ENCODE measurements around the gene ZNF165. TPM values are rescaled to one million over a fixed set of nuclear protein-coding genes. Genes with fewer than 3 reads are reported as not detected.
A peak's percentile ranks its signal among the peaks of the same experiment; 100 is the strongest.

The ZNF165 gene
- total RNA-seq, 2 donors from 2014 or later: 2.9 to 4.3 TPM

GRCh38 chr6:28078050-28078449, 2.3 kb upstream of the ZNF165 start:
- TF ChIP-seq CTCF (IDR thresholded peaks at IDR 0.05): no peak
- TF ChIP-seq POLR2A (IDR thresholded peaks at IDR 0.05): no peak
- intact Hi-C loops (cut with DNase I): no loop called here
- ATAC-seq (no peak), DNase-seq (no peak)
- no peaks in the 10 kb centered on the region for H3K36me3 ChIP-seq (replicated peaks in 1 of 2; ENCODE audit: insufficient read depth in 1 of 2, low read depth in 2 of 2)
- H3K27ac ChIP-seq: no peak overlapping the region
- no peak overlapping the region for H3K4me3 ChIP-seq
- H3K4me1 ChIP-seq: peaks cover 25% of the 10 kb centered on the region
- H3K27me3 ChIP-seq: no peaks in the 10 kb centered on the region
- no peaks in the 10 kb centered on the region for H3K9me3 ChIP-seq

GRCh38 chr6:28078836-28079235, 1.5 kb upstream of the ZNF165 start:
- peaks cover 29% of the 10 kb centered on the region for H3K4me1 ChIP-seq
- 87 to 89% methylated on average over 6 of the region's 6 CpGs for WGBS, 2 donors
- H3K36me3 ChIP-seq (replicated peaks in 1 of 2; ENCODE audit: insufficient read depth in 1 of 2, low read depth in 2 of 2): no peaks in the 10 kb centered on the region
- H3K9me3 ChIP-seq: no peaks in the 10 kb centered on the region
- no peaks in the 10 kb centered on the region for H3K27me3 ChIP-seq
- ATAC-seq (no peak), DNase-seq (no peak)
- TF ChIP-seq POLR2A (IDR thresholded peaks at IDR 0.05): no peak
- no peak for TF ChIP-seq CTCF (IDR thresholded peaks at IDR 0.05)
- no peak overlapping the region for H3K4me3 ChIP-seq
- intact Hi-C loops (cut with DNase I): no loop called here
- no peak overlapping the region for H3K27ac ChIP-seq

GRCh38 chr6:28080631-28081485, 490 bp downstream of the ZNF165 start:
- Histone ChIP-seq H3K27me3 (no peaks in the 10 kb centered on the region), H3K9me3 (no peaks in the 10 kb centered on the region), H3K4me3 (peak overlapping the region; percentile 54 to 58), H3K27ac (peak overlapping the region; percentile 84 to 91 (median 88)), H3K4me1 (peaks cover 29% of the 10 kb centered on the region), H3K36me3 (replicated peaks in 1 of 2; ENCODE audit: insufficient read depth in 1 of 2, low read depth in 2 of 2) (peaks cover 0 to 6% of the 10 kb centered on the region in 2 donors)
- DNase-seq: peak; percentile 96 to 98 (median 97)
- 1% methylated on average over 38 to 46 of the region's 46 CpGs for WGBS, 2 donors
- TF ChIP-seq POLR2A (IDR thresholded peaks at IDR 0.05) (peak in 2 of 3 donors; percentile 60 to 69), CTCF (IDR thresholded peaks at IDR 0.05) (peak in 1 of 7 experiments; percentile 5)
- intact Hi-C loops (cut with DNase I): no loop called here
- peak; percentile 97 for ATAC-seq

- Histone ChIP-seq H3K4me3 (peak overlapping the region; percentile 54 to 58), H3K27me3 (no peaks in the 10 kb centered on the region), H3K36me3 (replicated peaks in 1 of 2; ENCODE audit: insufficient read depth in 1 of 2, low read depth in 2 of 2) (peaks cover 0 to 10% of the 10 kb centered on the region in 2 donors), H3K27ac (peak overlapping the region; percentile 84 to 91 (median 88)), H3K4me1 (peaks cover 29% of the 10 kb centered on the region), H3K9me3 (no peaks in the 10 kb centered on the region)
- intact Hi-C loops (cut with DNase I): no loop called here
- DNase-seq (no peak), ATAC-seq (no peak)
- TF ChIP-seq CTCF (IDR thresholded peaks at IDR 0.05): no peak
- no peak for TF ChIP-seq POLR2A (IDR thresholded peaks at IDR 0.05)
- WGBS, 2 donors: 7 to 8% methylated on average over 4 of the region's 4 CpGs
Observed at GRCh38 chr6:28081486-28081751, 1.1 kb downstream of the ZNF165 start.

GRCh38 chr6:28082939-28083338, 2.6 kb downstream of the ZNF165 start:
- H3K27ac ChIP-seq: no peak overlapping the region
- no peak overlapping the region for H3K4me3 ChIP-seq
- peaks cover 0 to 17% of the 10 kb centered on the region in 2 donors for H3K36me3 ChIP-seq (replicated peaks in 1 of 2; ENCODE audit: insufficient read depth in 1 of 2, low read depth in 2 of 2)
- no peaks in the 10 kb centered on the region for H3K27me3 ChIP-seq
- ATAC-seq (no peak), DNase-seq (no peak)
- H3K9me3 ChIP-seq: no peaks in the 10 kb centered on the region
- intact Hi-C loops (cut with DNase I): no loop called here
- TF ChIP-seq POLR2A (IDR thresholded peaks at IDR 0.05) (no peak), CTCF (IDR thresholded peaks at IDR 0.05) (no peak)
- peaks cover 29% of the 10 kb centered on the region for H3K4me1 ChIP-seq

All from body of pancreas (tissue), 4 donors.